Measurements from ENCODE around the gene PSMD11.

Gene PSMD11

DNA sequence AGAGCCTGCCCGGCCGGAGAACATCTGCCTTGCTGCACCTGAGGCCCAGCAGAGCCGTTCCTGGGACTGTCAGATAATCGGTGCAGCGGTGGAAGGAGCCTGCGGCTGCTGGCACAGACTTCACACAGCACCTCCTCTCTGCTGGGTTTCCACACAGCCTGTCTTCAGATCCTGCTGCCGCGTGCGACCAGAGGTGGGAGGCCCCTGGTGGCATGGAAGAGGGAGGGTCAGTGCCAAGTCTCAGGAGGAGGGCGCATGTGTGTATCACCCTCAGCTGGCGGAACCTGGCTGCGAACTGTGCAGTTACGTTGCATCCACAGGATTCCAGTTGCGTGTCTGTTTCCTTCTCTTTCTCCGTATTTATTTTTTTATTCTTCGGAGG is 45.8 kb downstream of the PSMD11 start:
- no peak for DNase-seq (ENCODE audit: low spot score)

DNA sequence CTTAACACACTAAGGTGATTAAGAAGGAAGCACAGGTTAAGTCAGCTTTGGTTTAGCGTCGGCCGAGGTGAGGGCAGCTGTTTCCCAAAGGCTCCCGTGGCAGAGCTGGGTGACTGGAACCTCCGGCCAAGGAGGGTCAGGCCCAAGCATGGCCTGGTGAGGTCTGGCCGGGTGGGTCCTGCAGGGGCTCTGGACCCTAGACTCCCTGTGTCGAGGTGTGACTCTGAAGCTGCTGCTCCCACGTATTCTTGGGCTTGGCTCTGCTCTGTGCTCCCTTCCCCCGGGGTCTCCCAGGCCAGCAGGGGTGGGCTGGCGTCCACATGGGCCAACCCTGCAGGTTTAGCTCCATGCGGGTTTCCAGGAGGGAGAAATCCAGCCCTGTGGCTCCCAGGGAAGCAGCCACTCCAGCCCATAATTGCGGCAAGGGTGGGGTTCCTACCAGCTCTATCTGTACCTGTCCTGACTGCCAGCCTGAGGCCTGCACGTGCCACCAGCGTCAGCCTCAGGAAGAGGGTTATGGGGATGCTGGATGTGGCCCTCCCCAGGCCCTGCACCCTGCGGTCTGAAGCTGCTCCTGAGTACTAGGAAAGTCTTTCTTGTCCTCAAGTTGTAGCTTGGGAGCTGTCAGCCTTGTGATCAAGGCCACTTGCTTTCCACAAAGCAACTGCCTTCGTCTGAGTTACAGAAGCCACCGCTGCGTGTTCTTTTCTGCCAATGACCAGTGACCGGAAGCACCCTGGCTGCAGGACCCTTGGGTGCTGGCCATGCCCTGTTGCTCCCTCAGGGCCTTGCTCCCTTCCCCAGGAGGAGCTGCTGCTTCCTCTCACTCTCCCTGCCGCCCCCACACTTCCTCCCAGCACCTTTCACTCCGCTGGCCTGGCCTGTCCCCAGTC is 47.3 kb downstream of the PSMD11 start:
- no peak for DNase-seq (ENCODE audit: low spot score)

DNA sequence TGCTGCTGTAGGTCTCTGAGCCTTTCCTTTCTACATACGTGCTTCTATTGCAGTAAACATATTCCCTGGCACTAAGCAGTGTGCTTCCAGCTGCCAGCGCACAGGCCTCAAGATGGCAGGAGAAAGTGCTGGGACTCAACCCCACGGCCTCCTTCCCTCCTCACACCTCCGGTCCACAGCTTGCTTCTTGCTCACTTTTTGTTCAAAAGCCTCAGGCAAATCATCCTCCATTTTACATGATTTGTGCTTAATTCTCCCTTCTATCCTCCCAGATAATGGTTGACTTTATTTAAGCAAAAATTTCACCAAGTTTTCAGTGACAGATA is 47.9 kb downstream of the PSMD11 start:
- DNase-seq (ENCODE audit: low spot score) = no peak

DNA sequence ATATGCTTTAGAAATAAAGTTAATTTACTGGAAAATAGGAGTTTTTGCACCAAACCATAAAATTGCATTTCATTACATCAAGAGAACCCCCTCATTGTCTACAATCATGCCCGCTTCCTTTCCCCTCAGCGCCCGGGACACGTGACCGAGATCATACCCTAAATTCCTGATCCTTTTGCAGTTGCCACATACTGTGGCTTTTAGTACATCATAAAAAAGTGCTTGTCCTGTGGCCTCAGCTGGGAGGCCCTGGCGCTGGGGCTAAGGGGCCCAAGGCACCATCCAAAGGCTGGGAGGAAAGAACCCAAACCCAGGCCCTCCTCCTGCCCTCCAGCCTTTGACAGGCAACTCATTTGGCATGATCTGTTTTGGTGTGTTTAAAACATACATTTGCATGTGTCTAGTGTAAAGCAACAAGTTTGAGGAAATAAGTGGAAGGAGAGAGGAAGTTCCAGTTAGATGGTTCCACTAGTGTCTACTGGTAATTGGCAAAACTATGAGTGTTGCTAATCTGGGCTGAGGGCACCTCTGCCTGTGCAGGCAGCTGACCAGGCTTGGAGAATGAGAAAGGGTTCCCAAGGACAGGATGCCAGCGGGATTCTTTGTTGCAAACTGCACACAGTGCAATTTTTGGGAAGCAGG is 48.5 kb downstream of the PSMD11 start:
- DNase-seq (ENCODE audit: low spot score) = no peak

DNA sequence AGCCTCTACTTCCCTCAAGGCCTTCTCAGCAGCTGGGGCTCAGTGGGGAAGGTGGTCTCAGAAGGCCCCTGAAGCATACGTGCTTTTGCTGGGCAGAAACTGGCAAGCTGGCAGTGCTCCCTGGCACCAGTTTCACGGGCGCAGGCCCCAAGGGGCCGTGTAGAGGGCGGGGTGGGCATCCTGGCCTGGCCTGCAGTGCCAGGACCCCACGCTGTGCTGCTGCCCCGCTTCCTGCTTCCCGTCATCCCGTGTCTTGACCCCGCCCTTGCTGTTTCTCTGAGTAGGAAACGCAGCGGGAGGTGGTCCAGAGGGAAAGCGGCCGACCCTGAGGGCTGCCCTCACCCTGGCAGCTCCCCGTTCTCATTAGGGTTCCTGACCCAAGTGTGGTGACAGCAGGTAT is 49.3 kb downstream of the PSMD11 start:
- DNase-seq (ENCODE audit: low spot score) = no peak

DNA sequence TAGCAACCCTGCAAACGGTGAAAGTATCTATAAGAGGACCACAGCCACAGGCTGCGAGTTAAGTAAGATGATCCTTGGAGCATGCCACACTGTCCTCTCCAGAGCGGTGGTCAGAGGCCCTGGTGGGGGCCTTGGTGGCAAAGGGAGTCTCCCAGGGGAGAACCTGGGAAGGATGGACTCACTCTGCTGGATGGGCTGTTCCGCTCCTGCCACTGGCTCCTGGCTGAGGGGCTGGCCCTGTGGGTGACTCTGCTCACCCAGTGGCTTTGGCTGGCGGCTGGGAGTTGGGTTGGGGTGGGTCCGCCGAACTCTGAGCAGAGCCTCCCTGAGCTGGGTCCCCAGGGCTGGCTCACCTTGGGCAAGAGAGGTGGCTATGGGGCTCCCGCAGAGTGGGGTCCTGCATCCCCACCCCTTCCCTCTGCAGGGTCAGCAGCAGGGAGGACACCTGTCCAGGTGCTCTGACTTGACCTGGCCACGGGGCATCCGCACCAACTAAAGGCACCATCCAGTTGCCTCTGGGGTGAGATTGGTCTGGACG is 49.7 kb downstream of the PSMD11 start:
- no peak for DNase-seq (ENCODE audit: low spot score)

DNA sequence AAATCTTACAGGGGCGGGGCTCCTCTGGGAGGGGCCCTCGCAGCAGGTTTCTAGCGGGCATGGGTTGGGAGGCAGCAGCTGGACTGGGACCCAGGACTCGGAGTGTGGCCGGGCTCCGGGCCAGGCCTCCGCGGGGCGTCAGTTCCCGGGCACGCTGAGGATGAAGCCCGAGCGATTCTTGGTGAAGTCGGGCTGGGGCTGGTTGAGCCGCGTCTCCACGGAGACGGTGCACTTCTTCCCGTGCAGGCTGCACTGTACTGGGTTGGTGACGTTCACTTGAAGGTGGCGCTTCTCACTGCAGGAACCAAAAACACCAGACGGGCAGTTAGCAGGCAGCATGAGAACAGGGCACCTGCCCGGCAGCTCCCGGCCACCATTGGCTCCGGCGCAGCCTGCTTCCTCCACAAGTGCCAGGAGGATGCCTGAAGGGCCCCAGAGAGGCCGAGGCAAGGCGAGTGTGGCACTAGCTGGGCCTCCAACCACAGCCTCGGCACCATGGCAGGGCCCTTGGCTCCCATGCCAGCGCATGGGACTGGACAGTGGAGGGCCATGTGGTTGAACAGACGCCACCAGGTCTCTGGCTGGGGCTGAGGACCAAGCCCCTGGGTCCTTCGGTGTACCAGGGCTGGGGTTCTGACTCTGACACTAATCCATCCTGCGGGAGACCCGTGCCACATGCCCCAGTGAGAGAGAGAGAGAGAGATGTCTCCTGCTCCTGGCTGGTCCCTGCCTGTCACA is 50.5 kb downstream of the PSMD11 start:
- DNase-seq (ENCODE audit: low spot score) = no peak

DNA sequence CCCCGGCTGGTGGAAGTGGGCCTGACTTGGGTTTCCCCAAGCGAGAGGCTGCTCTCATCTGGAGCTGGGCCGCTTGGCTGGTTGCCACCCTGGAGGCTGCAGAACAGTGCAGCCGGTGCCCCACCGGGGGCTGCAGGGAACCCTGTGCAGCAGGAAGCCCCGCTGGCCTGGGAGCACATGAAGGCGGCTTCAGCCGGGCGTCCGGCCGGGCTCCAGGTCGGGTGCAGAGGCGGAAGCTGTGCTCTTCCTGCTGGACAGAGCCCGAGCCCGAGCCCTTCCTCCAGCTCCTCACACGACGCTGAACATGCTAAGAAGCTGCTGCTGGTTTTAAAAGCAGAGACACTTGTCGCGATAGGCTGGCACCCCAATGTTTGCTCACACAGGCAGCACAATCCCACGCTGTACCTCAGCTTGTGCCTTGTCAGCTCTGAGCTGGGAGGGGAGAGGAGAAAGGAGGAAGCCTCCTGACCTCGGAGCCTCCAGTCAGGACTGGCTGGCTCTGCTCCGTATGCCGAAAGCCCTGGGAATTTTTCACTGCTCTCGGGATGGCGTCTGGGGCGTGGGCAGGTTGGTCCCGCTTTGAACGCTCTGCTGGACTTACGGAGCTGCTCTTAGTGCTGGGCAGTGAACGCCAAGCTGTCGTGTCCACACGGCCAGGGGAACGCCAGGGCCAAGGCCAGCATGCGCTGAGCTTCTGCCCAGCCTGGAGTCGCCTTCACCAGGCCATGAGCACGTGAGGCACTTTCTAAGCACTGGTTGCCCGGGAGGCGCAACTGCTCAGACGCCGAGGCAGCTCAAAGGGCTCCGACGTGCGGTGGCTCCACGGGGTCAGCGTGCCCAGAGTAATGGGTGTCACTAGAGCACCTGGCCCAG is 51.3 kb downstream of the PSMD11 start:
- DNase-seq (ENCODE audit: low spot score) = no peak

DNA sequence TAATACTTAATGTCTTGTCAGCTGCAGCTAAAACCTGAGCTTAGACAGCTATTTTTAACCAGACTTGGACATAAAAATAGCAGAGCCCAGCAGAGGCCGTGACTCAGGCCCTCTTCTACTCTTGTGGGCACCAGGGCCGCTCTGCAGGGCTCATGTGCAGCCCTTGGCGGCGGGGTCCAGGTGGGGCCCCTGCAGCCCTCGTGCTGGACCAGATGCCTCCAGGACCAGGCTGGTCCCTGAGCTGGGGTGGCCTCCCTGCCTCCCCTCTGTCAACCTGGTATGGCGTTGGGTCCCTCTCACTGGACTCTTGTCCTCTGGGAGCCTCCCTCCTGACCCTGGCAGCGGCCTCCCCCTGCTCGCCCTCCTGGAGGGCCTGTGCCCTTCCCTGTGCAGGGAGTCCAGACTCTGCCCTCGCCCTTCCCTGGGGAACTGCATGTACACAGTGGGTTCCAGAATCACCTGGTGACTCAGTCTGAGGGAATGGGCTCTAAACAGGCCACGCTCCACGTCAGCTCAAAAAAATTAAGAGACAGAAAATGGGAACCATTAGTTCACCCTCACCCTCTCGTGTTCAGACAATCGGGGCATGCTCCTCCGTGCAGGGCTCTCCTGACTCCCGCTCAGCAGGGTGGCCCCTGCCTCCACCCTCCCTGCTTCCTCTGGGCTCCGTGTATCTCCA is 52.2 kb downstream of the PSMD11 start:
- no peak for DNase-seq (ENCODE audit: low spot score)

DNA sequence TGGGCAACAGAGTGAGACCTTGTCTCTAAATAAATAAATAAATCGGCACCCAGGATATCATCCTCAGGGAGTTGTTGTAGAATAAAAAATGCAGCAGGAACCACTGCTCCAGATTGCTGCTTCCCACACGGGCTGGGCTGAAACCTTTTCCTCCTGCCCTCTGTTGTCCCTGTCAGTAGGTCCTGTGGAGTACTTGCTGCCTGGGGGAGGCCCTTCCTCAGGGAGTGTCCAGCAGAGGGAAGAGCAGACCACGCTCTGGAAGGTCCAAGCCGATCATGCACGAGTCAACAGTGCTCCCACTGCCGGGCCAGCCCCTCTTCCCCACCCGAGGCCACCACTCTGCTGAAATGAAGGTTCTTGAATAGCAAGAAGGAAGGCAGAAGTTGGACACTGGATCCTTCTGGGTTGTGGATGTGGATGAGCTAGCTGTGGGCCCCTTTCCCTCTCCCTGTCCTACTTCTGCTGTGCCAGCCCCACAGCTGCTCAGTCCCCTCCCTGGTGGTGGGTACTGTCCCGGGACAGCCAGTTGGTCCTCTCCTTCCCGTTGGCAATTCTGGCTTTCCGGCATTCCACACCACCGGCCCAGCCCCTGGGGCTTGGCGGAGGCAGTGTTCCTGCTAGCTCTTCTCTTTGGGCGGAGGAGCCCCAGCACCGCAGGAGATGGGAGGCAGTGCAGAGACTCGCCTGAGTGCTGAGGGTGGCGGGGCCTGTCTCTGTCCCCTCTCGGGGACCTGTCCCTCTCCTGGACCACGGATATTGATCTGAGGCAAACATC is 53.3 kb downstream of the PSMD11 start:
- DNase-seq (ENCODE audit: low spot score) = no peak

DNA sequence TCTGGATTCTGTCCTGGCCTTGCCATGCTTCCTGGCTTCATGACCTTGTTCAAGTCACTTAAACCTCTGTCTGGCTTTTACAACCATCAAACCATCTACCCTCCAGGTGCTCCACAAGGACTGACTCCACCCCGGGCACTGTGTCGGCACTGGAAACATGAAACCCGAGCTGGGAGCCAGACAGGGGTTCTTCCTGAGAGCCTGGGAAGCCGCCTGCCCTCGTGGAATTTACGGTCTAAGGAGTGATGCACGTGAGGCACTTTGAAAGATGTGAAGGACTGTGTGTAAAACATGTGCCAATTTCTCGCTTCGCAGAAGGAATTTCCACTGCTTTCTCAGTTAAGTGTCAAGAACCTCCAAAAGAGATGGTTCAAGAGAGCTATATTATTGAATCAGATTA is 54.1 kb downstream of the PSMD11 start:
- no peak for DNase-seq (ENCODE audit: low spot score)

DNA sequence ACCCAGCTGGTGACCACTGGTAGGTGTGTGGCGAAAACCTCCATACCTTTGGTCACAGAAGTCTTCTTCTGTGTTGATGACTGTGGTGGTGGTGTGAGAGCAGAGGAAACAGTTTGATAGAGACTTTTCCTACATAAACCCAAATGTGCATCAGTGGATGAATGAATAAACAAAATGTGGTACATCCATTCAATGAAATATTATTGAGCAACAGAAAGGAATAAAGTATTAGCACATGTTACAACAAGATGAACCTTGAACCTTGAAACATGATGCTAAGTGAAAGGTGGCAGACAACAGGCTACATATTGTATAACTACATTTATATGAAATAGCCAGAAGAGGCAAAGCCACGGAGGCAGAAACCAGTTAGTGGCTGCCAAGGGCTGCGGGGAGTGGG is 57.7 kb downstream of the PSMD11 start:
- no peak for DNase-seq (ENCODE audit: low spot score)

DNA sequence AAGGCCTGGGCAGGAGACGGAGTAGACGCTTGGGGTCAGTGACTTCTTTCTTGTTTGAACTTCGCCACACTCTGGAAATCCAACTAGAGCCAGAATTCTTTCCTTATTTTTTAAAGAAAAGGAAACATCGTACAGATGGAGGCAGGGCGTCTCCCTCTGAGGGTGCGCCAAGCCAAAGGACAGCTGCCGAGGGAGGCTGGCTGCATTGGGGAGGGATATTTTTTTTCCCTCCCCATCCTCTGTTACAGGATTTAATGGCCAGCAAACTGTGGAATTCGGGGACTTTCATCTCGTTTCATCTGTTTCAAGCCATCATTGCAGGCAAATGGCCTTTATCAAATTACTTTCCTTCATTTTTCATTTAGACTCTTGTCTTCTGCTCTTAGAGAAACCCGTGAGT is 58.4 kb downstream of the PSMD11 start:
- no peak for DNase-seq (ENCODE audit: low spot score)

DNA sequence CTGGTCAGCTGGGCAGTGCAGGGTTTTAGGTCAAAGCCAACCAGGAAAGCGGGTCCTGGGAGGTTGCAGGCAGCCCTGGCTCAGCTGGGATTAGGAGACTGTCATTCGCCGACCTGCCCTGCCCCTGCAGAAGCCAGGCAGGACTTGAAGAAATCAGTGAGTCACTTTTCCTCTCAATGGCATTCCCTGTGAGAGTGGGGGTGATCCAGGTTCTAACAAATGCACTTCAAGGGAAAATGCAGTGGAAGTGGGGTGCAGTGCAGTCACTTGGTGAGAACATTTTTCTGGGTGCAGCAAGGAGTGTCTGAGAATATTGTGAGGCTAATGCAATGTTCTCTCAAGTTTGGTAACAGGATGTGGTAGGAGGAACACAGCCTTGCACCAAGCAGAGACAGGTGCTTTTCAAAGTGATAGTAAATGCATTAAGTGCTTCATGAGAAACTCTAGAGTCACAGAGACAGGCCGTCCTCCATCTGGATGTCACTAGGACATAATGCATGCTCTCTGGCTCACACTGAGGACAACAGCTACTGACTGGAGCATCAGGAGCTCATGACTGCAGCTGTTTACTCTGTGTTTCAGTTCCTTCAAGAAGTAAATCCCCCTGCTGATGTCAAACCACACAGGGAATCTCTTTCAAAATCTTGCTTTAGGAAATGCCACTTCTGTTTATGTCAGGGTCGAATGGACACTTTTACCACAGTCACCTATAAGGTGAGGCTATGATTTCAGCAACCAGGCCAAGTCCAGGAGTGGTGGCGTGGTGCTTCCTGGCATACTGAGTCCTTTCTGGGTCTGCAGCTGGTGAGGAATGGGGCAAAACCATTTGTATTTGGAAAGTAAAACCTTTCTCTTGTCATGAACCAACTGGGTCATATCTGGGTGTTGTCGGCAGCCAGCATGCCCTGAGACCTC is 59.2 kb downstream of the PSMD11 start:
- peak; percentile 73 for DNase-seq (ENCODE audit: low spot score)

DNA sequence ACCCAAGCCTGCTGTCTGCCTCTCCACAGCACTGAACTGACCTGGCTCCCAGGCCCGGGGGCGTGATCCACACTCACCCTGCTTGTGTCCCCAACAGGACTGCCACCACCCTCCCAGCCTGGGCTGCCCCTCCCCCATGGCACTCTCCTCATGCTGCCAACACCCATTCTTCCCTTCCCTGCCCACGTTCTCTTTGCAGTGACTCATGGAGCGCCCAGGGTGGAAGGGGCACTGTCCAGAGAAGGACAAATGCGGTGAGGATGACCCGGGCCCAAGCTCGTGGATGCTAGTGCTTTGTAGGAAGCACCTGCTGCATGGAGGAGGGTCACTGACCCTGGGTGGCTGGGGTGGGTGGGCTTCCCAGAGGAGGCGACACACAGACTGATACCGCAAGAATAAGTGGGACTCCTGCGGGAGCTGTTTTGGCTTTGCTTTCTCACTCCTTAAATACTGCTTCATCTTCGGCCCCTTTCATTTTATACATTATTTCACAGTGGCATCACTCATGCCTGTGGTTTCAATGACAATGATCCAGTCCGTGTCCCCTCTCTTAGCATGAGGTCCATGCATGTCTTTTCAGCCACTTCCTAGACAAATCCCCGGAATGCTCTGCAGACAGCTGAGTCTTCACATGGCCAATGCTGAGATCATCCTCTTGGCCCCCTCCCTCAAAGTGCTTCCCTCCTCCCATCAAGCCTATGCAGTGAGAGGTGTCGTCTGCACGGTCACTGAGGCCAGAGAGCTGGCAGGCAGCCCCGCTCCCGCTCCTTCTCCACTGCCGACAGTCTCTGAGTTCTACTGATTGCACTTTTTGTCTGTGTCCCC is 60.1 kb downstream of the PSMD11 start:
- DNase-seq (ENCODE audit: low spot score) = no peak

DNA sequence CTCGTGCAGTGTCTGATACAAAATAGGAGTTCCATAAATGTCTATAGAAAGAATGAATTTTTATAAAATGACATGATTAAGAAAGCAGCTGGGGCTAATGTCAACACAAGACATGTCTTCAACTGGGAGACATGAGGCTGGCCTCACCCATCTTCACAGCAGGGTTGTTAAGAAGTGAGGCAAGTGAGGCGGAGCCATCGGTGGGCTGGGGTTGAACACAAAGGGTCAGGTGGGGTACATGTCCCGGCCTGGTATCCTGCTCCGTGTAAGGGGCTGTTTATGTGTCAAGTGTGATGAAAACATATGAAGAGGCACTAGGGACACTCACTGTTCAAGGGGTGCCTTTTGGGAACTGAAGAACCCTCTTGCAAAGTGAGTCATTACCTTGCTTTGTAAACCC is 64.6 kb downstream of the PSMD11 start:
- DNase-seq (ENCODE audit: low spot score) = no peak

DNA sequence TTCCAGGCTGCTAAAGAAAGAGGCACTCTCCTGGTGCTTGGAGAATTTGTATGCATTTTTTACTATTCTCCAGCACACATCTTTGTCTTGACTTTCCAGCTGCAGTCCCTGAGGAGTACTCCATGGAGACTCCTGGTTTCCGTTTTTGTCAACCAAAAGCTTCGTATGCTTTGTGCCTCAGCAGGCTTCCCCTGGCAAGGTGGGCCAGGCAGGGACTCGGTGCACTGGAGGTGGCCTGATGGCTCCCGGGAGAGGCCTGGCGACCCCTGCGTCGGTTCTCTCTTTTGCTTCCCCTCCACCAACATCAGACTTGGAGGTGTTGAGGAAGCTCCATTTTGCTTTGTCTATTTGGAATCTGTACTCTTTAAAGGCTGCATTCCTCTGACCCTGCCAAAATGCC is 66.2 kb downstream of the PSMD11 start:
- DNase-seq (ENCODE audit: low spot score) = no peak

DNA sequence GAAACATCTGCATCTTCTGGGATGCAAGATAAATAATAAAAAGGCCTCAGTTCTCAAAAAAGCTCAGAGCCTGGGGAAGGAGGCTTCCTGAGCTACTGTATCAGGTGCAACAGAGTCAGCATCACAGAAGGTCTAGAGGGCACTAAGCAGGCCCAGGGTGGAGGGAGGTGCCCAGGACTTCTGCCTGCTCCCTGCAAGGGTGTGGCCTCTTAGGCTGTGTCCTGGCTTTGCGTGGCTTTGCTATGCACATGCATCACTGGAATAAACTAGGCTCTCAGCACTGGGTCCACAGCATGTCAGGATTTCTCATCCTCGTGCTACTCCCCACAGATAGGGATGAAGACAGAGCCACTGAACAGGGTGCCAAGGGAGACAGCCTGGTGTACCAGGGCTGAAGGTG is 68.0 kb downstream of the PSMD11 start:
- no peak for DNase-seq (ENCODE audit: low spot score)

DNA sequence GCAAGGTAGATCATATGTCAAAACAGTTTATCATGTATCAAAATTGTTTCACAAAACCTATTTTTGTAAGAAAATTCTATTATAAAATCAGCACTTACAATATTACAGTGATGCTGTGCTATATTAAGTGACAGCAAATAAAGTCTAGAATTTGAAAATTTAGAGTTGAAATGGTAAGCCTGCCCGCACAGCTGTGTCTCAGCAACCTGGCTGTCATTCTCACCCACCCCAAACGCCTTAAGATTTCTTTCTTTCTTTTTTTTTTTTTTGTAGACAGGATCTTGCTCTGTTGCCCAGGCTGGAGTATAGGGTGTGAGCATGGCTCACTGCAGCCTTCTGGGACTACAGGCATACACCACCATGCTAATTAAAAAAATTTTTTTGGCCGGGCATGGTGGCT is 69.3 kb downstream of the PSMD11 start:
- DNase-seq (ENCODE audit: low spot score) = no peak

Measured in pons (tissue), 1 donor.